Neural progenitor cell (in vitro differentiated cells): ENCODE results near the gene CDK9.

Experiments
- EZH2 ChIP-seq: fragments of 200-600 bp; sonication (generic); IDR thresholded peaks from 2 replicates; pipeline ENCODE4 v1.6.1; 2017; ENCODE audit warnings: antibody characterized with exemption, mild to moderate bottlenecking, moderate library complexity
- EZH2phosphoT487 ChIP-seq: fragments of 200-600 bp; sonication (generic); IDR thresholded peaks from 2 replicates; pipeline ENCODE4 v1.6.1; 2017; ENCODE audit warnings: antibody characterized with exemption
- TF ChIP-seq, protein P1 (sequence below): fragments of 200-600 bp; sonication (generic); IDR thresholded peaks from 2 replicates; pipeline ENCODE4 v1.5.1; 2017; ENCODE audit warnings: antibody characterized with exemption, mild to moderate bottlenecking

DNA sequence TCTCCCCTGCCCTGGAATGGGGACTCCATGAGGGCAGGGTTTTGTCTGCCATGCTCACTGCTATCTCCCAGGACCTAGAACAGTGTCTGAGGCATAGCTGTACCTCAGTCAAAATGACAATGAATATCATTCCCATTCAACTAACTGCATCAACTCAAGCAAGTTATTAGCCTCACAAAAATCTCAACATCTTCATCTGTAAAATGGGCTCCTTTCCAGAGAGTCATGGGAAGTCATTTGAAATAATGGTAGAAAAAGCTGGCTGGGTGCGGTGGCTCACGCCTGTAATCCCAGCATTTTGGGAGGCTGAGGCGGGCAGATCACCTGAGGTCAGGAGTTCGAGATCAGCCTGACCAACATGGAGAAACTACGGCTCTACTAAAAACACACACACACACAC lies 16.7 kb upstream of the CDK9 start:
- TF ChIP-seq, protein P1, sequence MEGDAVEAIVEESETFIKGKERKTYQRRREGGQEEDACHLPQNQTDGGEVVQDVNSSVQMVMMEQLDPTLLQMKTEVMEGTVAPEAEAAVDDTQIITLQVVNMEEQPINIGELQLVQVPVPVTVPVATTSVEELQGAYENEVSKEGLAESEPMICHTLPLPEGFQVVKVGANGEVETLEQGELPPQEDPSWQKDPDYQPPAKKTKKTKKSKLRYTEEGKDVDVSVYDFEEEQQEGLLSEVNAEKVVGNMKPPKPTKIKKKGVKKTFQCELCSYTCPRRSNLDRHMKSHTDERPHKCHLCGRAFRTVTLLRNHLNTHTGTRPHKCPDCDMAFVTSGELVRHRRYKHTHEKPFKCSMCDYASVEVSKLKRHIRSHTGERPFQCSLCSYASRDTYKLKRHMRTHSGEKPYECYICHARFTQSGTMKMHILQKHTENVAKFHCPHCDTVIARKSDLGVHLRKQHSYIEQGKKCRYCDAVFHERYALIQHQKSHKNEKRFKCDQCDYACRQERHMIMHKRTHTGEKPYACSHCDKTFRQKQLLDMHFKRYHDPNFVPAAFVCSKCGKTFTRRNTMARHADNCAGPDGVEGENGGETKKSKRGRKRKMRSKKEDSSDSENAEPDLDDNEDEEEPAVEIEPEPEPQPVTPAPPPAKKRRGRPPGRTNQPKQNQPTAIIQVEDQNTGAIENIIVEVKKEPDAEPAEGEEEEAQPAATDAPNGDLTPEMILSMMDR = no peak
- TF ChIP-seq EZH2 = no peak
- no peak for TF ChIP-seq EZH2phosphoT487
